PC-3 (cell line): Measurements from ENCODE around the gene LAMB4. TPM values are rescaled to one million over a fixed set of nuclear protein-coding genes. Genes with fewer than 3 reads are reported as not detected.

Source experiments
- ATAC-seq: fragments of 200-7000 bp; cut with Tn5 transposase; 2 replicates; pipeline ENCODE4 v1.9.1; 2020; ENCODE audit warnings: mild to moderate bottlenecking, moderate library complexity
- BruUV-seq: library from RNA; stranded (reverse); fragments of 400-500 nt; replicated peaks from 2 replicates; lab custom pipeline; 2021; lab: Mats Ljungman, UMichigan
- CTCF ChIA-PET: fragments of 300-600 bp; sonication (Branson Sonifier 250); formaldehyde crosslinking; loops from one replicate; lab custom pipeline; 2022; ENCODE audit warnings: antibody characterized with exemption; lab: Charles Lee
- POLR2A ChIA-PET: fragments of 300-600 bp; sonication (Branson Sonifier 250); formaldehyde crosslinking; loops from one replicate; lab custom pipeline; 2022; ENCODE audit warnings: antibody characterized with exemption; ENCODE audit not compliant: unreplicated experiment; lab: Charles Lee
- DNase-seq: peaks from one replicate; pipeline ENCODE4 v3.0.0-alpha.2; 2015
- H2AFZ ChIP-seq: fragments of 300-600 bp; sonication (generic); 2 replicates; pipeline ENCODE4 v1.6.0; 2016; ENCODE audit warnings: antibody characterized with exemption, low read length
- H3F3A ChIP-seq: fragments of 300-600 bp; sonication (generic); one replicate; pipeline ENCODE4 v1.6.0; 2017; ENCODE audit warnings: antibody characterized with exemption, low read length, control low read depth, mild to moderate bottlenecking; ENCODE audit not compliant: unreplicated experiment
- H3K27ac ChIP-seq: fragments of 300-600 bp; sonication (generic); 2 replicates; pipeline ENCODE4 v1.5.1; 2016; ENCODE audit warnings: mild to moderate bottlenecking, low read length
- H3K27me3 ChIP-seq: fragments of 300-600 bp; sonication (generic); 2 replicates; pipeline ENCODE4 v1.6.1; 2016; ENCODE audit warnings: low read length, mixed read lengths
- H3K36me3 ChIP-seq: fragments of 300-600 bp; sonication (generic); 2 replicates; pipeline ENCODE4 v1.6.1; 2016; ENCODE audit warnings: low read depth, mixed run types, low read length, mixed read lengths
- H3K4me1 ChIP-seq: fragments of 300-600 bp; sonication (generic); 2 replicates; pipeline ENCODE4 v1.5.1; 2016; ENCODE audit warnings: low read length; ENCODE audit not compliant: insufficient read depth
- H3K4me2 ChIP-seq: fragments of 300-600 bp; sonication (generic); 2 replicates; pipeline ENCODE4 v1.6.0; 2016; ENCODE audit warnings: low read length
- H3K4me3 ChIP-seq: fragments of 300-600 bp; sonication (generic); 2 replicates; pipeline ENCODE4 v1.5.1; 2016; ENCODE audit warnings: mild to moderate bottlenecking, low read length, mixed read lengths
- H3K79me2 ChIP-seq: fragments of 300-600 bp; sonication (generic); 2 replicates; pipeline ENCODE4 v1.6.1; 2017; ENCODE audit warnings: low read length, mixed read lengths
- H3K9ac ChIP-seq: fragments of 300-600 bp; sonication (generic); 2 replicates; pipeline ENCODE4 v1.6.0; 2016; ENCODE audit warnings: mild to moderate bottlenecking, low read length
- H3K9me2 ChIP-seq: fragments of 300-600 bp; sonication (generic); replicated peaks from 2 replicates; pipeline ENCODE4 v1.6.1; 2016; ENCODE audit warnings: mixed run types, low read length, mixed read lengths
- H3K9me3 ChIP-seq: fragments of 300-600 bp; sonication (generic); 2 replicates; pipeline ENCODE4 v1.6.1; 2016; ENCODE audit warnings: low read length, mixed read lengths
- H4K20me1 ChIP-seq: fragments of 300-600 bp; sonication (generic); 2 replicates; pipeline ENCODE4 v1.6.1; 2016; ENCODE audit warnings: low read length, mixed read lengths
- CTCF ChIP-seq: fragments of 300-600 bp; sonication (generic); conservative IDR thresholded peaks from 2 replicates; pipeline ENCODE4 v1.5.1; 2017; ENCODE audit warnings: antibody characterized with exemption, low read depth, mild to moderate bottlenecking, low read length
- EZH2 ChIP-seq: fragments of 300-600 bp; sonication (generic); IDR thresholded peaks from one replicate; pipeline ENCODE4 v1.6.1; 2017; ENCODE audit warnings: antibody characterized with exemption, mild to moderate bottlenecking, low read length; ENCODE audit not compliant: unreplicated experiment
- EZH2phosphoT487 ChIP-seq: fragments of 300-600 bp; sonication (generic); IDR thresholded peaks from 2 replicates; pipeline ENCODE4 v1.6.1; 2018; ENCODE audit warnings: mild to moderate bottlenecking, antibody characterized with exemption, low read length, borderline replicate concordance
- intact Hi-C: fragments of 100-400 bp; cut with micrococcal nuclease; formaldehyde crosslinking; loops from 2 replicates; pipeline ENCODE4 v1.9.0; 2023
- total RNA-seq: library from RNA; depleted of rRNA; stranded (reverse); fragments of >200 nt; gene quantifications from 2 replicates; pipeline ENCODE4 v1.2.3, GENCODE V29; 2014

The LAMB4 gene
- total RNA-seq, 1 experiment from 2014 or later, result 0.04 TPM

GRCh38 chr7:108007762-108008161 is 122.4 kb downstream of the LAMB4 start:
- DNase-seq (no peak), ATAC-seq (no peak)
- POLR2A ChIA-PET, result no interaction called here
- Histone ChIP-seq H3K9me2 (no peaks in the 10 kb centered on the region), H3K9me3 (no peaks in the 10 kb centered on the region), H3K9ac (no peak overlapping the region), H3K4me1 (peaks cover 42% of the 10 kb centered on the region), H4K20me1 (no peaks in the 10 kb centered on the region), H2AFZ (no peak overlapping the region), H3K4me2 (no peak overlapping the region), H3K4me3 (no peak overlapping the region), H3K79me2 (peaks cover 1% of the 10 kb centered on the region; the same call in 1 of the 2 replicates), H3K36me3 (no peaks in the 10 kb centered on the region), H3K27ac (no peak overlapping the region), H3F3A (peaks cover 3% of the 10 kb centered on the region), H3K27me3 (no peaks in the 10 kb centered on the region)
- intact Hi-C loops, result loop anchor here (10.0 kb wide), 1 partner anchor 263 kb away; the partner anchor contains the start of gene CBLL1
- CTCF ChIA-PET, result no interaction called here
- TF ChIP-seq EZH2 (no peak), EZH2phosphoT487 (no peak), CTCF (no peak)
- no TSS peak for BruUV-seq

- no peaks in the 10 kb centered on the region for H3K36me3 ChIP-seq
- DNase-seq (no peak), ATAC-seq (no peak)
- intact Hi-C loops, result loop anchor here (10.0 kb wide), 1 partner anchor 262 kb away; the partner anchor contains the start of gene CBLL1
- ChIA-PET POLR2A (no interaction called here), CTCF (no interaction called here)
- H3K4me3 ChIP-seq, result no peak overlapping the region
- TF ChIP-seq EZH2phosphoT487 (no peak), CTCF (no peak), EZH2 (no peak)
- peaks cover 3% of the 10 kb centered on the region for H3F3A ChIP-seq
- H3K4me1 ChIP-seq, result peaks cover 37% of the 10 kb centered on the region
- H3K27me3 ChIP-seq, result no peaks in the 10 kb centered on the region
- no peaks in the 10 kb centered on the region for H4K20me1 ChIP-seq
- H3K79me2 ChIP-seq, result peaks cover 6% of the 10 kb centered on the region
- H3K9ac ChIP-seq, result no peak overlapping the region
- no peaks in the 10 kb centered on the region for H3K9me2 ChIP-seq
- no peak overlapping the region for H3K4me2 ChIP-seq
- no peak overlapping the region for H2AFZ ChIP-seq
- no peak overlapping the region for H3K27ac ChIP-seq
- BruUV-seq, result no TSS peak
- no peaks in the 10 kb centered on the region for H3K9me3 ChIP-seq
Measured at GRCh38 chr7:108007261-108007660, 122.9 kb downstream of the LAMB4 start.

- peaks cover 1% of the 10 kb centered on the region for H3F3A ChIP-seq
- H3K4me1 ChIP-seq, result peaks cover 40% of the 10 kb centered on the region
- peak overlapping the region; percentile 19; the same call in 1 of the 2 replicates for H3K9ac ChIP-seq
- peak overlapping the region; percentile 50 for H3K27ac ChIP-seq
- no peaks in the 10 kb centered on the region for H3K9me2 ChIP-seq
- H3K36me3 ChIP-seq, result no peaks in the 10 kb centered on the region
- ATAC-seq, result peak; percentile 27
- no peaks in the 10 kb centered on the region for H3K9me3 ChIP-seq
- ChIA-PET CTCF (no interaction called here), POLR2A (no interaction called here)
- peak; percentile 55 for DNase-seq
- H4K20me1 ChIP-seq, result no peaks in the 10 kb centered on the region
- H3K79me2 ChIP-seq, result peaks cover 34% of the 10 kb centered on the region
- no TSS peak for BruUV-seq
- peak overlapping the region; percentile 87; the same call in 1 of the 2 replicates for H3K4me3 ChIP-seq
- peak overlapping the region; percentile 65 for H2AFZ ChIP-seq
- no peak for TF ChIP-seq EZH2phosphoT487
- no peaks in the 10 kb centered on the region for H3K27me3 ChIP-seq
- H3K4me2 ChIP-seq, result peak overlapping the region; percentile 99
- intact Hi-C loops, result loop anchor here (5.0 to 10.0 kb wide), 2 partner anchors 112 to 260 kb away; partner anchors contain the start of genes CBLL1 and DLD
Measured at GRCh38 chr7:108004220-108005142, 125.7 kb downstream of the LAMB4 start.
